GM21786 (cell line): ENCODE measurements around the gene FAN1.
"Not testable (repeated sequence)": the region's sequence is repeated elsewhere in the genome, so short reads cannot be mapped to it uniquely, and the experiment has no call there.

ENCODE experiments used
- ATAC-seq: cut with Tn5 transposase; IDR thresholded peaks from one replicate; pipeline ENCODE4 v1.9.1; 2021; ENCODE audit not compliant: unreplicated experiment

FAN1 gene

DNA sequence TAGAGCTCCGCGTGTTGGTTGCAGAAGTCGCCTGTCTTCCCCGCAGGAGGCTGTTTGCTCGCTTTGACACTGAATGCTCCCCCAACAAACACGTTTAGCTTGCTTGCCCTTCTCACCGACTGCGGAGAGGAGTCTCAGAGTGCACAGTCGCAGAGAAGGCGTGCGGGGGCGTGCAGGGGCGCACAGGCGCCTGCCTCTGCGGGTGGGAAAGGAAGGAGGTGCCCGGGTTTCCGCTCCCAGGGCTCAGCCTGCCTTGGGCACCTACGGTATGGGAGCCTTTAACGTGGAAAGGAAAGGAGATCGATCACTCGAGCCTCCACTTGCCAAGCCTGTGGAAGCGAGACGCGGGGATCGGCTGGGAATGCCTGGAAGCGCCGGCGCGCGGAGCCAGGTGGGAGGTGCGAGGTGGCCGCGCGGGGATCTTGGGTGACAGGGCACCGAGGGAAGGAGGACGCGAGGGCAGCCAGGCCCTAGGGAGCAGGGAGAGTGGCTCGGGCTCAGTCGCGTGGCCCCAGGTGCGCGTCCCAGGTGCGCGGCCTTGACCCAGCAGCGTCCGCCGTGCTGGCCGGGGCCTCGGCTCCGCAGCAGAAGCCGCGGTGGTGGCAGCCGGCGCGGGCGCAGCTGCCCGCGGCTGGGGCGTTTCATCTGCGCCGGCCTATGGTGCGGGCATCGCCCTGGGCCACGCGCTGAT, at the start of gene FAN1:
TSS of gene FAN1 (plus strand) at position 419 of the 691 bp plus-strand sequence. CDS start 749 bp downstream, outside the sequence.
- ATAC-seq = peak; percentile 94

DNA sequence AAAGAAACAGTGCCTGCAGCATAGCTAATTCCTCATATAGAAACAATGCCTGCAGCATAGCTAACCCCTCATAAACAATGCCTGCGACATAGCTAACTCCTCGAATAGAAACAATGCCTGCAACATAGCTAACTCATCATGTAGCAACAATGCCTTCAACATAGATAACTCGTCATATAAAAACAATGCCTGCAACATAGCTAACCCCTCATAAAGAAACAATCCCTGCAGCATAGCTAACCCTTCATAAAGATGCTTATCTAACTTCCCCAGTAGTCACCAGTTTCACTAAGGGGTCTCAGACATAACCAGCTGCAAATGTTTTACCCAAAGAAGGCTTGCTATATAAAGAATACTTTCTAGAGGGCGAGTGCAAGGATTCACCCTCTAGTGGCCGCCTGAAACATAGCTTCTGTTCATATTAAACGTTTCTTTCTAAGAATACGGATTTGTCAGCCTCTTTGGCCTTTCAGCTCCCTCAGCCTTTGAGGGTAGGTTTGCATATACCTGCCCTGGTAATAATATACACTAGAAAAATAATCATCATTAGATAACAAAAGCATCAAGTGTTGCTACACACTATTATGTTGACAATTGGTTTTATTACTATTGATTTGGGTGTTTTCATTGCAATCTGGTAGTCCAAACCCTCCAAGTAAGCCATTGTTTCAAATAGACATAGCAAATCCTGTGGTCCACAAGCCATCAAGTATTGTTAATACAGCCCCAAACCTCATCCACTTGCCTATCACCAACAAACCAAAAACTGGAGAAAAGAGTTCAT, 44.4 kb upstream of the FAN1 start:
- ATAC-seq = no peak

DNA sequence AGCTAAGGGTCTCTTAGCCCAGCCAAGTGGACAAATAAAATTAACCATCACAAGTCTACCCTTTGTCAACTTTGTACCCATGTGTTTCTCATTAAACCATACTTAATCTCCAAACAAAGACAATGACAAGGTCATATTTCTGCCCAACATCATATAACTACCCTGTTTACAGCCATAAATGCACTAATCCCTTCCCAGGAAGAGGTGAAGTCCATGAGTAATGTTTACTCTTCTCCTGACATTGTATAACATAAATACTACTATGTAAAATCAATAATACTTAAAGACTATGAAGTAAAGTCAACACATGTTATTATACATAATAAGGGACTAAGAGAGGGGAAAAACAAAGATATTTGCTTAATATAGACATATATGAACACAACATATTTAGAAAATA, 38.5 kb upstream of the FAN1 start:
- no peak for ATAC-seq

DNA sequence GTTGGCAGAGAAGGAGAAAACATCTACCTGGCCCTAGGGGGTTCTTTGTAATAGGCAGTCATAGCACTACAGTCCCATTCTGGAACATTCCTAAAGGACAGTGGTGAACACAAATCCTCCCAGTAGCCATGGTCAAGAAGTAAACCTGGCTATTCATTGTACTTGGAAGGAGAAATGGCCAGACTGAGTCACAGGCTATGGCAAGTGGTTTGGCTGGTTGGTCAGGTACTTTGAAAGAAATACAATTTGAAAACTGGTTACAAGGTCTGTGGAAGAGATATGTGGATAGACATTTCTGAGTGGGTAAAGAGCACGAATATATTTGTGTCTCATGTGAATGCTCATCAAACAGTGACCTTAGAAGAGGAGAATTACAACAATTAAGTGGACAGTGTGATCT, 33.0 kb upstream of the FAN1 start:
- ATAC-seq = no peak

DNA sequence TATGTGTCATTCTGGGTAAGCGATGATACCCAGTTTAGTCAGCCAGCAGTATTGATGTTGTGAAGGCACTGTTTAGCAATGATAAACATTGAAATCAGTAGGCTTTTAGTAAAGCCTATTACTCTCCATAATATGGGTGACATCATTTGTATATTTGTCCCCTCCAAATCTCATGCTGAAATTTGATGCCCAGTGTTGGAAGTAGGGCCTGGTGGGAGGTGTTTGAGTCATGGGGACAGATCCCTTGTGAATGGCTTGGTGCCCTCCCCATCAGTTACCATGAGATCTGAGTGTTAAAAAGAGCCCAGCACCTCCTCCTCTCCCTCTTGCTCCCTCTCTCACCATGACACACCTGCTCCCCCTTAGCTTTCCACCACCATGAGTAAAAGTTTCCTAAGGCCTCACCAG, 31.4 kb upstream of the FAN1 start:
- no peak for ATAC-seq

DNA sequence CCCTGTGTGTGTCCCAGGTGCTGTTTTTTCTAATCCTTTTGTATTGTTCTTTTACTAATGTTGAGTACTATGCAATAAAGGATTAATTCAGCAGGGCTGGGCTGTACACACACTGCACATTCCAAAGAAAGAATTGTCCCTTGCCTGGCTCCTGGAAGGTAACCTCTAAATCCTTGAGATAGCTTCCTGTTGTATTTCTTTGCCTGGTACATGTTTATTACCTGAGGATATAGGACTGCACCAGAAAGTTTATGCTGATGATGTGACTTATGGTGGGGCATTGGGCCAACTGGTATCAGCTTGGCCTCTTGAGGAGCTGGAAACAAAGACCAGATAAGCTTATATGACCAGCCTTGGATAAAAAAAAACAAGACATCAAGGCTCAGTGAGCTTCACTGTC, 26.6 kb upstream of the FAN1 start:
- ATAC-seq = no peak

DNA sequence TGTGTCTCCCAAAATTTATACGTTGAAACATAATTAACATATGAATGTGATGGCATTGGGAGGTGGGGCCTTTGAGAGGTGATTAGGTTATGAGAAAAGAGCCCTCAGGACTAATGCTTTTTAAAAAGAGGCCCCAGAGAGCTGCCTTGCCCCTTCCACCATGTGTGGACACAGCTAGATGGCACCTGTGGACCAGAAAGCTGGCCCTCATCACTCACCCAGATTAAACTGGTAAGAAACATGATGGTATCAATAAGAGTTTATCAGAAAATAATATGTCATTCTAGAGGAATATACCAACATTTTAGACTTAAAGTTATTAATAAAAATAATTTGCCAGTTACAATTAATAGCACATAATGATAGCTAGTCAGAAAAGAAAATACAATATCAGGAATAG, 25.2 kb upstream of the FAN1 start:
- no peak for ATAC-seq

DNA sequence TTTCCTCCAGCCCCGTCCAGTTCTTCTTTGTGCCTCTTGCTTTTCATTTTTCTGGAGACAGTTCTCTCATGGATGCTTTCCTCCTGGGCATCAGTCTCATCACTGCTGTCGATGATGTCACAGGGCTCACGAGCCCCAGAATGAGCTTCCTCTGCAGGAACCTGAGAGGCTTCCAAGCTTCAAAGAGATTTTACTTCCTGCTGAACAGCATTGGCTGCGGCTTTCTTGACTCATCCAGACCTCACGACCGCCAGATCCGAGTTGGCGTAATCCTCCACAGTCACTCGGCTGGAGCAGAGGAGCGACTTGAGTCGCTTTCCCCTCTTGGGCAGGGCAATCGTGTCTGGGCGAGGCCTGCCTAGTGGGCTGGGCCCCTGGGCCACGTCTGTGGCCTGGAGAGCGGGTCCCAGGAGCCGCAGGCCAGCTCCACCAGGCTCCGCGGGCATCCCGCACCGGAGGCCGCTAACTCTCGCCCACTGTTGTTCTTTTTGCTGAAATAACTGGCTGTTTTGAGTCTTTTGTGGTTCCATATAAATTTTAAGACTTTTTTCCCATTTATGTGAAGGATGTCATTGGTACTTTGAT, 20.8 kb upstream of the FAN1 start:
- no peak for ATAC-seq

DNA sequence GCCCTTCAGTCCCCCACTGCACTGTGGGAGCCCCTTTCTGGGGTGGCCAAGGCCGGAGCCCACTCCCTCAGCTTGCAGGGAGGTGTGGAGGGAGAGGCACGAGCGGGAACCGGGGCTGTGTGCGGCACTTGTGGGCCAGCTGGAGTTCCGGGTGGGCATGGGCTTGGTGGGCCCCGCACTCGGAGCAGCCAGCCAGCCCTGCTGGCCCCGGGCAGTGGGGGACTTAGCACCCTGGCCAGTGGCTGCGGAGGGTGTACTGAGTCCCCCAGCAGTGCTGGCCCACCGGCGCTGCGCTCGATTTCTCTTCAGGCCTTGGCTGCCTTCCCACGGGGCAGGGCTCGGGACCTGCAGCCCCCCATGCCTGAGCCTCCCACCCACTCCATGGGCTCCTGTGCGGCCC, 20.0 kb upstream of the FAN1 start:
- not testable (repeated sequence) for ATAC-seq

DNA sequence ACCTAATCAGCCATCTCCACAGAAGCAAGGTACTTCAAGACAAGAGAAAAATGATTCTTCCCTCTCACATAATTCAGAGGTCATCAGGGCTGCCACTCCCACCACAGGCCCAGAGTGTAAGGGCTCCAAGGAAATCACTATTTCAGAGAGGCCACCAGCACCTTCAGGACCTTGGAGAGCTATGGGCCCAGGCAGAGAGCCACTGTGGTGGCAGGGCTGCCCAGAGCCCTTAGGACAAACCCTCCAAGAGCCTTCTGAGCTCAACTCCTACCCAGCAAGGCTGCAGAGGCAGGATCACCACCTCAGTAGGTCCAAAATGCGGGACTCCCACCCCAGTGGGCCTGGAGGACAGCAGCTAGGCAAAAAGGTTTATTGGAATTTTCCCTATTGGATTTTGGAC, 17.9 kb upstream of the FAN1 start:
- no peak for ATAC-seq

DNA sequence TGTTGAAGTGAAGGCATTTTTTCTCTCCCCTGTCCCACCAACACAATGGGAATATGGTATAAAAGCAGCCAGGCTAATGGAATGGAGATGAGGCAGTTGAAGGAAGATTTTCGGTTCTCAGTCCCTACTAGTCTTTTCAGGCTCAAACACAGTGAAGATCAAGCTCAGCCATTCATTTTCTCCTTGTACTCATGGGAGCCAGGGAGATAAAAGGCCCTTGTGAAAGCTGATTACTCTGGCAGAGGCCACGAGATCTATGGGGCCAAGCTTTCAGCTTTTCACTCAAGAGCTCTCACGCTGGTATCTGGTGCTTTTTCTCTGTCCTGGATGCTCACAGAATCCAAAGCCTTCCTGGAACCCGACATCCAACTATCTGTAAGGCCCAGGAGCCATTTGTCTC, 14.5 kb upstream of the FAN1 start:
- no peak for ATAC-seq

DNA sequence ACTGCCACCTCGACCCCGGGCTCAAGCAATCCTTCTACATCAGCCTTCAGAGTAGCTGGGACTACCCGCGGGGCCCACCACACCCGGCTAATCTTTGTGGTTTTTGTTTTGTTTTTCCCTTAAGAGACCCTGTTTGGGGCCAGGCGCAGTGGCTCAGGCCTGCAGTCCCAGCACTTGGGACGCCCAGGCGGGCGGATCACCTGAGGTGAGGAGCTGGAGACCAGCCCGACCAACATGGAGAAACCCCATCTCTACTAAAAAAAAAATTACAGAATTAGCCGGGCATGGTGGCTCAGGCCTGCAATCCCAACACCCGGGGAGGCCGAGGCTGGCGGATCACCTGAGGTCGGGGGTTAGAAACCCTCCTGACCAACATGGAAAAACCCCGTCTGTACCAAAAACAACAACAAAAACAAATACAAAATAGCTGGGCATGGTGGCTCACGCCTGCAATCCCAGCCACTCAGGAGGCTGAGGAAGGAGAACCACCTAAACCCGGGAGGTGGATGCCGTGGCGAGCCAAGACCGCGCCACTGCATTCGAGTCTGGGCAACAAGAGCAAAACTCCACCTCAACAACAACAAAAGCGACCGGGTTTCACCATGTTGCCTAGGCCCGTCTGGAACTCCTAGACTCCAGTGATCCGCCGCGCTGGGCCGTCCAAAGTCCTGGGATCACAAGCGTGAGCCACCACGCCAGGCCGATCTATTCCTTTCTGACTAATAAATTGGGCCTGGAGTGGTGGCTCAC, 8.1 kb upstream of the FAN1 start:
- no peak for ATAC-seq

DNA sequence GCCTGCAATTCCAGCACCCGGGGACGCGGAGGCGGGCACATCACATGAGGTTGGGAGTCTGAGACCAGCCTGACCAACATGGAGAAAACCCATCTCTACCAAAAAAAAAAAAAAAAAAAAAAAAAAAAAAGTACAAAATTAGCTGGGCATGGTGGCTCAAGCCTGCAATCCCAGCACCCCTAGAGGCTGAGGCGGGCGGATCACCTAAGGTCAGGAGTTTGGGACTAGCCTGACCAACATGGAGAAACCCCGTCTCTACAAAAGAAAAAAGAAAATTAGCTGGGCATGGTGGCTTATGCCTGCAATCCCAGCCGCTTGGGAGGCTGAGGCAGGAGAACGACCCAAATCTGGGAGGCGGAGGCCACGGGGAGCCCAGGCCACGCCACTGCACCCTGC, 7.5 kb upstream of the FAN1 start:
- ATAC-seq = no peak

DNA sequence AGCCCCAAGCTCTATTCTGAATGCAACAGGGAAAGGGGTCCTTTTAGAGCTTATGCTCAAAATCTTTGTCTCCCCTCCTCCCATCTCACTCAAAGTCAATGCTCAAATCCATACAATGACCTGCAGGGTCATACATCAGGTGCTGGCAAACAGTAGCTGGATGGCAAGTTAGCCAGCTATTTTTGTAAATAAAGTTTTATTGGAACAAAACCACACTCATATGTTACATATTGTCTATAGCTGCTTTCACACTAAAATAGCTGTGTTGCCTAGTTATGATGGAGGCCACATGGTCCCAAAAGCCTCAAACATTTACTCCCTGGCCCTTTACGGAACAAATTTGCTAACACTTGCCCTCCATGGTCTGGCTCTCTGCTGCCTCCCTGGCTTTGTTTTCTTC, 1.8 kb upstream of the FAN1 start:
- no peak for ATAC-seq

DNA sequence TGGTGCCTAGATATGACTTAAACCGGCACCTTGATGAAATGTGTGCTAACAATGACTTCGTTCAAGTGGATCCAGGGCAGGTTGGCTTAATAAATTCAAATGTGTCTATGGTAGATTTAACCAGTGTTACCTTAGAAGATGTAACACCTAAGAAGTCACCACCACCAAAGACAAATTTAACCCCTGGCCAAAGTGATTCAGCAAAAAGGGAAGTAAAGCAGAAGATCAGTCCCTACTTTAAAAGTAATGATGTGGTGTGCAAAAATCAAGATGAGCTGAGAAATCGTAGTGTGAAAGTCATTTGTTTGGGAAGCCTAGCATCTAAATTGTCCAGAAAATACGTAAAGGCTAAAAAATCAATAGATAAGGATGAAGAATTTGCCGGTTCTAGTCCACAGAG, 1.1 kb downstream of the FAN1 start:
- ATAC-seq = no peak

DNA sequence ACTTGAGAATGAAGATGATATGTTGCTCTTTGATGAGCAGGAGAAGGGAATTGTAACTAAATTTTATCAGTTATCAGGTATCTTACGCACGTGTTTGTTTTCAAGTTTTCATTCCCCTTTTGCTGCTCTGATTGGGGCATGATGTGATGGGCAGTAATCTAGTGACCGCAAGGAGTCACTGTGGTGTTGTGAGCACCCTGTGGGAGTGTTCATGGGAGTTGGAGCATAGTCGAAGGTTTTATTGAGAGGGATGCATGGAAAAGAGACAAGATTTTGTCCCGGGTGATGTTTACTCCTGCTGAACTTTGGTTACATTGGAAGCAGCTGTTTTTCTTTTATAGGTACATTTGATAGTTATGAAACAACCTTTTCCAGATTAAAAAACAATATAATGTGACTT, 2.1 kb downstream of the FAN1 start:
- ATAC-seq = no peak

DNA sequence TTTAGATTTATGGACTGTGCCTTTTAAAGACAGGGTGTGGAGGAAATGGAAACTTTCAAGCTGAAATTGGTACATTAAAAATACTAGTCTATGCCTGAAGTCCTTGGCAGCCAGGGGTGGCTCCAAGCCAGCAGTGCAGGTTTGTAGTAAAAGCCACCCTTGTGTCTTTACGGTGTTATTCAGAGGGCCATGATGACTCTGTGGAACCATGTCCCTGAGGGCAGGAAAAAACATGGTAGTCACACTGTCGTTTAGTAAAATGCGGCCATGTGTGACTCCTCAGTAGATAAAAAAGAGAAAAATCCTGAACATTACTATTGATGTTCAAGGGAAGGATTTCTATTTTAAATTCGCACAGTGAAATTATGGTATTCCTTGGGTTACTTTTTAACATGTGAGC, 2.7 kb downstream of the FAN1 start:
- ATAC-seq = no peak

DNA sequence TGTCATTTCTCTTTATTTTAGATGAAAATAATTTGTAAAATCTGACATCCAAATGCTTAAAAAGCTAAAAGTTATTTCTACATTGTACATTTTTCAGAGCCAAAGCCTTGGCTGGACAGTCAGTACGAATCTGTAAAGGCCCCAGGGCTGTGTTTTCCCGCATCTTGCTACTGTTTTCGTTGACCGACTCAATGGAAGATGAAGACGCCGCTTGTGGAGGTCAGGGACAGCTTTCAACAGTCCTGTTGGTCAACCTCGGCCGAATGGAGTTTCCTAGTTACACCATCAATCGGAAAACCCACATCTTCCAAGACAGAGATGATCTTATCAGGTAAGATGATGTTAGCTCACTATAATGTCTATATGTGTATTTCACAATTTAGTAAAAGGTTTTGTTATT, 10.0 kb downstream of the FAN1 start:
- ATAC-seq = no peak

DNA sequence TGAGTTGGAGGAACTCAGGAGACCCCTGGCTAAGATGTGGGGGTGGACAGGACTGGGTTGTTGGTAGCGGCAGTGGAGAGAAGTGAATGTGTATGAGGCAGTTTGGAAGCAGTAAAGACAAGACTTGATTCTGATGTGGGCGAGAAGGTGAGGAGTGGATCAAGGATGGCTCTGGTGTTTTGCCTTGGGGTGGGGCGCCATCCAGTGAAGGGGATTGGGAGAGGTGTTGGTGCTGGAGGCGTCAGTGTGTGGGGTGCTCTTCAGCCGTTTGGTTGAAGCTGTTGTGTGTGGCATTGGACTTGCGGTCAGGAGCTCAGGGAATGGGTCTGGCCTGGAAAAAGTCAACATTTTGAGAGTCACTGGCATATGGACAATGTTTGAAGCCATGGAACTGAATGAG, 13.3 kb downstream of the FAN1 start:
- ATAC-seq = no peak

DNA sequence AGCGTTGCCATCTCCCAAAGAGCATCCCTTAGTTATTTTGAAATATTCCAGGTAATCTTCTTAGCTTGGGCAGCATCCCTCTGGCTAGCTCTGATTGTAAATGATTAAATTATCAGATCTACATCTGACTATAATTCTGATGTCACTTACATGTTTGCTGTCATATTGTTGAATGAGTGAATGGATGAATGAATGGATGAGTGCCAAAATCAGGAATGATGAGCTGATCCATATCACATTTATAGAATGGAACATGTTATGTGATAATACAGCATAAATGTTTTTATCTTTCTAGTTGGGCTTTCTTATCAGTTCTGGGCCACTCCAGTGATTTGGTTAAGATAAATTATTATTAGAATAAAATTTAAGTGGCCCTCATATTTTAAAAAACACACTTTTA, 14.0 kb downstream of the FAN1 start:
- no peak for ATAC-seq

DNA sequence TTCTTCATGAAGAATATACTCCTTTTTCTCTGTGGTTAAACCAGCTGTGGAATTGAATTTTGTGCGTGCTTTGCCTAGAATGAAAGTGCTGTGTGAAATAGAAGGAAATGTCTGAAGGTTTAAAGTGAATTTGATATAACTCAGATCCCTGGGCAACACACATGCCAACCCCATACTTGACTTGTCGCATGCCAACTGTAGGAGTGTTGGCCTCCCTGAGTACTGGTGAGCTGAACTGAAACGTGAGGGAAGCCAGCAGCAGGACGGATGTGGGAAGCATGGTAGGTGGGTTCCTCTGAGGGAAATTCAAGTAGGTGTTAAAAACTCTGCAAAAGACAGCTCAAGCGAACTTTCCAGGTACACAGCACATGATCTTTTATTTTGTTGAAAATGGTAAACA, 14.7 kb downstream of the FAN1 start:
- ATAC-seq = no peak
